ACC112 (cell line): ENCODE measurements around the gene CATSPERD.
"Not testable (repeated sequence)": the region's sequence is repeated elsewhere in the genome, so short reads cannot be mapped to it uniquely, and the experiment has no call there.

Experiments used
- H2AFZ ChIP-seq: fragments of 200-600 bp; sonication (generic); one replicate; pipeline ENCODE4 v1.6.0; 2017; ENCODE audit warnings: antibody characterized with exemption, low read length; ENCODE audit not compliant: unreplicated experiment
- H3K27ac ChIP-seq: fragments of 200-600 bp; sonication (generic); 2 replicates; pipeline ENCODE4 v1.5.1; 2014; ENCODE audit warnings: low read depth, mild to moderate bottlenecking, antibody characterized with exemption, low read length, moderate library complexity
- H3K27me3 ChIP-seq: fragments of 200-600 bp; sonication (generic); 2 replicates; pipeline ENCODE4 v1.6.1; 2014; ENCODE audit warnings: mild to moderate bottlenecking, antibody characterized with exemption, low read length, moderate library complexity, mixed read lengths; ENCODE audit not compliant: insufficient read depth
- H3K36me3 ChIP-seq: fragments of 200-600 bp; sonication (generic); 2 replicates; pipeline ENCODE4 v1.6.1; 2016; ENCODE audit warnings: mild to moderate bottlenecking, antibody characterized with exemption, low read length, moderate library complexity, mixed read lengths; ENCODE audit not compliant: insufficient read depth
- H3K4me1 ChIP-seq: fragments of 200-600 bp; sonication (generic); one replicate; pipeline ENCODE4 v1.6.1; 2016; ENCODE audit warnings: low read length, mixed read lengths; ENCODE audit not compliant: insufficient read depth, unreplicated experiment, control insufficient read depth
- H3K4me3 ChIP-seq: fragments of 200-600 bp; sonication (generic); 2 replicates; pipeline ENCODE4 v1.5.1; 2014; ENCODE audit warnings: mild to moderate bottlenecking, low read depth, low read length
- H3K79me2 ChIP-seq: fragments of 200-600 bp; sonication (generic); one replicate; pipeline ENCODE4 v1.6.0; 2016; ENCODE audit warnings: low read length; ENCODE audit not compliant: control insufficient read depth, unreplicated experiment, insufficient read depth

Gene CATSPERD

DNA sequence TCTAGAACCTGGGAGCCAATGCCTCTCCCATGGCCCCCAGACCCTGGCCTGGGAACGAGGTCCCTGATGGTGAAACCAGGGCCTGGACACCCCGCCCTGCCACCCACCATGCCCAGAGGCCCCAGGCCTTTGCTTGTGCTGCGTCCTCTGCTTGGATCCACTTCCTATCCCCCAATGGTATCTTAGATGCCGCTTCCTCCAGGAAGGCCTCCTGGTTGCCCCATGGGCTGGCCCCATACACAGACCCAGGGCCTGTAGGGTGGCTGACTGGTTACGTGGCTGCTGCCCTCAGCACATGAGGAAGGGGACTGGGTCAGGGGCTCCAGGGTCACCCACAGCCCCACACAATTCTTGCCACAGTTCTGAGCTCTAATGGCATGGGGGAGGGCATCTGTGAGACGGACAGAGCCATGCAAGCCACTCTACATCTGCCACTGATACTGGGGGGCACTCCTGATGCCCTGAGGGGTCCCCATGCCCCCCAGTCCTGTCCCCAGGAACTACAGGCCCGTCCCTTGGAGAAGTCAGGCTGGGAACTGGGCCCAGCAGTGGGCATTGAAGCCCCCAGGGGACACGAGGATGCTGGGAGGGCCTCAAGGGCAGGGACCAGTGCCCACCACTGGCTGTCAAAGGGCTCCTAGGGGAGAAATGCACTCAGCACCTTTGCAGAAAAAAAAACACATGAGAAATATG lies 25.3 kb upstream of the CATSPERD start:
- H3K79me2 ChIP-seq = peaks cover 51% of the 10 kb centered on the region
- H3K27me3 ChIP-seq = no peaks in the 10 kb centered on the region
- no peak overlapping the region for H3K27ac ChIP-seq
- H2AFZ ChIP-seq = no peak overlapping the region
- H3K36me3 ChIP-seq = peaks cover 8% of the 10 kb centered on the region; the same call in 1 of the 2 replicates
- no peak overlapping the region for H3K4me3 ChIP-seq
- H3K4me1 ChIP-seq = peaks cover 5% of the 10 kb centered on the region

DNA sequence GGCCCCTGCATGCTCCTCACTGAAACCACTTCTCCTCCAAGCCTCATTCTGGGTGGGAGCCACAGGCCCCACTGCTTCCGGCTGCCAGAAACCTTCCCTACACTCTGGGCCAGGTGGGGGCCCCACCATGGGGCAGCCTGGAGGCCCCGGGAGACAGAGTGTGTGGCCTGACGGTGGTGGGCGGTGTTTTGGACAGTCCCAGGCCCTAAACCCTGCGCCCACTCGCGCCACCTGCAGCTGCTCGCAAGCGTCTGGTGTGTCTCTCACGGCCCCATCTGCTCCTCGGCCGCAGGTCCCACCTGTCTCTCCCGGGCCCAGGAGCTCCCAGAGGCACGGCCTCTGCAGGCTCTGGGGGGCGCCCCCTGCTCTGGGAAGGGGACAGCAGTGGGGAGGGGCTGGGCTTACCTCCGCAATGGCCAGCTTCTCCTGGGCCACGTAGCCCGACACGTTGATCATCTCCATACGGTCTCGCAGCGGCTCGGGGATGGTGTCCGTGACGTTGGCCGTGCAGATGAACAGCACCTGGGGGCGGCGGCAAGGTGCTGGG lies 24.7 kb upstream of the CATSPERD start:
- H3K4me3 ChIP-seq = no peak overlapping the region
- H3K27me3 ChIP-seq = no peaks in the 10 kb centered on the region
- H3K36me3 ChIP-seq = peaks cover 8% of the 10 kb centered on the region; the same call in 1 of the 2 replicates
- H3K4me1 ChIP-seq = peaks cover 5% of the 10 kb centered on the region
- H3K79me2 ChIP-seq = peaks cover 45% of the 10 kb centered on the region
- H2AFZ ChIP-seq = no peak overlapping the region
- no peak overlapping the region for H3K27ac ChIP-seq

DNA sequence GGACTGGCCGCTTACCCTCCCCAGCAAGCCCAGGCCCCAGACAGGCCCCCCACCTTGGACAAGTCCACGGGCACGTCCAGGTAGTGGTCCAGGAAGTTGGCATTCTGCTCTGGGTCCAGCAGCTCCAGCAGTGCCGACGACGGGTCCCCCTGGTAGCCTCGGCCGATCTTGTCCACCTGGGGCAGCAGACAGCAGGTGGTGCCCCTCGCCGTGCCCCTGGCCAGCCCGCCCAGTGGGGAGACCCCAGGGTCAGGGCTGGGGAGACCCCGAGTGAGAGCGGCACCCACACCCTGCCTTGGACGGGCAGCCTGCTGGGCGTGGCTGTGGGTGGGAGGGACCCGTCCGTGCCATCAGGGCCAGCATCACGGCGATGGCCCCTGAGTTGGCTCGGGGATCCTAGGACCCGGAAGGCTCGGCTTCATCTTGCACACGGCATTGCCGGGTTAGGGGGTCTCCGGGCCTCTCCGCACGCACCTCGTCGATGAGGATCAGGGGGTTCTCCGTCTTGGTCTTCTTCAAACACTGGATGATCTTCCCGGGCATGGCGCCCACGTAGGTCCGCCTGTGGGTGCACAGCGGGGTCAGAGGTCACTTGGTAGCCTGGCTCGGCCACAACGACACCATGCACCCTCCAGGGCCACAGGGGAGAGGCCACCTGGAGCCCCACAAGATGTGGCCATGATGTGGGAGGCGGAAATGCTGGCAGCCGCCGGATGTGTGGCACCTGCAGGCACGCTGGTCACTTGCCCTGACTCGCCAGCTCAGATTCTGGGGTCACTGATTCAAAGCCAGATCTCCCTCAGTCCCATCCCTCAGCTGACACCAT lies 24.0 kb upstream of the CATSPERD start:
- H3K4me3 ChIP-seq = no peak overlapping the region
- no peaks in the 10 kb centered on the region for H3K27me3 ChIP-seq
- peaks cover 8% of the 10 kb centered on the region; the same call in 1 of the 2 replicates for H3K36me3 ChIP-seq
- H2AFZ ChIP-seq = no peak overlapping the region
- H3K4me1 ChIP-seq = peaks cover 5% of the 10 kb centered on the region
- H3K27ac ChIP-seq = no peak overlapping the region
- peaks cover 38% of the 10 kb centered on the region for H3K79me2 ChIP-seq

DNA sequence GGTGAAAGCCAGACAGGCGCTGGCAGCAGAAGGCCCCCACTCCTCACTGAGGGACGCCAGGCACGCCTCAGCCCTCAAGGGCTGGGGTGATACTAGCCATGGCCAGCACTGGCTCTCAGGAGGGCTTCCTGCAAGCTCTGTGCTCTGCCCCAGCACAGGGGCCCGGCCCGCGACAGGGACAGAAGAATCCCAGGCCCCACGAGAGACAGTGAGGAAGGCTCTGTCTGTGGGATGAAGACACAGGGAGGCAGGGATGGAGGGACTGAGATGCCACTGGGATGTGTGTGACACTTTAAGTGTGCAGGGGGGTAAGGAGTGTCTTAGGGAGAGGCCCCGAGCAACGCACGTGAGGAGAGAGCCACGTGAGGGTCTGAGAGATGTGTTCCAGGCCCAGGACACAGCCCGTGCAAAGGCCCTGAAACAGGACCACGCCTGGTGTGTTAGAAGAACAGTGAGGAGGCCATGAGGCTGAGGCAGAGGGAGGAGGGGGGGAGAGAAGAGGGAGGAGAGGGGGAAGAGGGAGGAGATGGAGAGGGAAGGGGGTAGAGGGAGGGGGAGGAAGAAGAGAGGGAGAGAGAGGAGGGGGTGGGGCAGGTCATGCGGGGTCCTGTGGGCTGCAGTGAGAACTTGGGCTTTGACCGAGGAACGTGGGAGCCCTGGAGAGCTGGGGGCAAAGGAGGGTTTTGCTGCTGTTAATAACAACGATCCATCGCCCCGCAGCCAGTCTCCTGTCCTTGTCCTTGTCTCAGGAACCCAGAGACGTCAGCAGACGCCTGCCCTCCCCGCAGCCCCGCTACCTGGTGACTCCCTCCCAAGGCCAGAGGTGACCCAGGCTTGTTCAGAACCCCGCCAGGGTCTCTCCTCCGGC lies 23.2 kb upstream of the CATSPERD start:
- Histone ChIP-seq H3K27me3 (no peaks in the 10 kb centered on the region), H3K4me1 (no peaks in the 10 kb centered on the region), H3K79me2 (peaks cover 30% of the 10 kb centered on the region), H3K36me3 (peaks cover 8% of the 10 kb centered on the region; the same call in 1 of the 2 replicates), H2AFZ (no peak overlapping the region), H3K27ac (no peak overlapping the region), H3K4me3 (no peak overlapping the region)

DNA sequence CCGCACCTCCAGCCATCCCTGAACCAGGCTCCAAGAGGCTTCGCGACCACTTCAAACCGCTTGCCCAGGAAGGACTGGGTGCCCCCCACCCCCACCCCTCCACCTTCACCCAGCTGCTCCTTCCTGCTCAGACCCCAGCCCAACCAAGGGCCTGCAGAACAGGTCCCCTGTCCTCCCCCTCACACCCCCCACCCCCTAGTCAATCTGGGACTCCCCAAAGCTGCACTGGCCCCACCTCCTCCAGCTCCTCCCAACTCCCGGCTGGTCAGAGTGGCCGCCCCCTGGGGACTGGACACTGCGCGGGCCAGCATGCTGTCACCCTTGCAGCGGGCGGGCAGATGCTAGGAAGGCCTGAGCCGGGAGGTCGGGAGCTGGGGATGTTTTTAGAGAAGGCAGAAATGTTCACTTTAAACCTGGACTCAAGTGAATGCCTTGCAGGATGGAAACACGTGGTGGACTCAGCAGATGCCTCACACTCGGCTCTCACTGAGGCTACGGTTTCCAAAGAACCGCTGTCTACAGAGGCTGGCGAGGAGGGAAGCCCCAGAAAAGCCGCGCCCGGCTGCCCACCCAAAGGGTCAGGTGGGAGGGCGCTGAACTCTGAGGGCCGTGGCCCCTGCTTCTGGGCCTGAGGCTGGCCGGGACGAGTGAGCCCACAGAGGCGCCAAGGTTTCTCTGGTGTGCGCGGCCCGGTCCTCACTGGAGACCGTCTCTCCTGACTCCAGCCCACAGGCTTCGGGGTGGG lies 22.4 kb upstream of the CATSPERD start:
- Histone ChIP-seq H3K4me1 (no peaks in the 10 kb centered on the region), H3K27ac (no peak overlapping the region), H3K4me3 (no peak overlapping the region), H3K27me3 (no peaks in the 10 kb centered on the region), H2AFZ (no peak overlapping the region), H3K79me2 (peaks cover 22% of the 10 kb centered on the region), H3K36me3 (peaks cover 6% of the 10 kb centered on the region; the same call in 1 of the 2 replicates)

DNA sequence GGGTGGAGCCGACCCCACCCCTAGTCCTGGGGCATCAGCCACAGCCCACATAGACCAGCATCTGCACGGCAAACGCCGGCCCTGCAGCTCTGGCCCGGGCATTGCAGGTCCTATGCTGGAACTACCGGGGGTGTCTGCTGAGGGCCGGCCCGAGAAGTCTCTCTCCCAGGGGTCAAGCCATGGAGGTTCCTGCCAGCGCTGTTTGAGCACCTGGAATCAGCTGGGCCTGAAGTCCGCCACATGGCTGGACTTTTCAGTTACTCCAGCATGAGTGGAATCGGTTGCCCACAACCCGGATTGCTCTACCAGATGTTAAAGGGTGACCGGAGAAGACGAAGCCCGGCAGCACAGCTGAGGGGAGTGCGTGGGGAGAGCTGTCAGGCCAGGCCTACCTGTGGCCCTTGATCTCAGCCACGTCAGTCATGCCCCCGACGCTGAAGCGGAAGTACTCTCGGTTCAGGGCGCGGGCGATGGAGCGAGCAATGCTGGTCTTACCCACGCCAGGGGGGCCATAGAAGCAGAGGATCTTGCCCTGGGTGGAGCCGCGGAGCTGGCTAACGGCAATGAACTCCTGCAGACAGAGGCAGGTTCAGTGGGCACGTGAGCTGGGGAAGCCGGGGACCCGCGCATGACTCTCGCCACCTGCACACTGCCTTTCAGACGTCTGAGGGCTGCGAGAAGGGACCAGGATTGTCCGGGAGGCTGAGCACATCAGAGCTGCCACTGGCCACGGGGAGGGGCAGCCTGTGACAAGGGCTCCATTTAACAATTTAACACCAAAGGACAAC lies 21.6 kb upstream of the CATSPERD start:
- Histone ChIP-seq H3K4me3 (no peak overlapping the region), H3K27me3 (no peaks in the 10 kb centered on the region), H2AFZ (no peak overlapping the region), H3K4me1 (no peaks in the 10 kb centered on the region), H3K27ac (no peak overlapping the region), H3K79me2 (peaks cover 15% of the 10 kb centered on the region), H3K36me3 (0 out of 2 replicates have a peak, but pooled peaks cover 3% of the 10 kb centered on the region)

DNA sequence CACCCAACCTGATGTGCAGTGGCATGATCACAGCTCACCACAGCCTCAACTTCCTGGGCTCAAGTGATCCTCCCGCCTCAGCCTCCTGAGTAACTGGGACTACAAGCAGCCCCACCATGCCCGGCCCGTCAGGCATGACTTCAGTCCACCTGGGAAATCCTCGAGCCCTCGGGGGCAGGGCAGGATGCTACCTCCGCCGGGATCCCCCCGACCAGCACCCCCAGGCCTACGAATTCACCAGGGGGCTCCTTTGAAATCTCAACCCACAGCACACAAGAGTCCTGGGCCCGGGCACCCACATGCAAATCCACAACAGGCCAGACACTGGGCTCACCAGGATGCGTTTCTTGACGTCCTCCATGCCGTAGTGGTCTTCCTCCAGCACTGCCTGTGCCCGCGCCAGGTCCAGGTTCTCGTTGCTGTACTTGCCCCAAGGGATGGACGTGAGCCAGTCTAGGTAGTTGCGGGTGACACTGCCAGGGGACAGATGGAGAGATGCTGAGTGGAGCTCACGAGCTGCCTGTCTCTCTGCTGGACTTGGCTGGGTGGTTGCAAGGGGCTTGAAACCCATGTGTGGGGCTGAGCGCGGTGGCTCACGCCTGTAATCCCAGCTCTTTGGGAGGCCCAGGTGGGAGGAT lies 19.9 kb upstream of the CATSPERD start:
- Histone ChIP-seq H2AFZ (no peak overlapping the region), H3K4me1 (no peaks in the 10 kb centered on the region), H3K27ac (no peak overlapping the region), H3K27me3 (no peaks in the 10 kb centered on the region), H3K79me2 (no peaks in the 10 kb centered on the region), H3K4me3 (no peak overlapping the region), H3K36me3 (no peaks in the 10 kb centered on the region)

DNA sequence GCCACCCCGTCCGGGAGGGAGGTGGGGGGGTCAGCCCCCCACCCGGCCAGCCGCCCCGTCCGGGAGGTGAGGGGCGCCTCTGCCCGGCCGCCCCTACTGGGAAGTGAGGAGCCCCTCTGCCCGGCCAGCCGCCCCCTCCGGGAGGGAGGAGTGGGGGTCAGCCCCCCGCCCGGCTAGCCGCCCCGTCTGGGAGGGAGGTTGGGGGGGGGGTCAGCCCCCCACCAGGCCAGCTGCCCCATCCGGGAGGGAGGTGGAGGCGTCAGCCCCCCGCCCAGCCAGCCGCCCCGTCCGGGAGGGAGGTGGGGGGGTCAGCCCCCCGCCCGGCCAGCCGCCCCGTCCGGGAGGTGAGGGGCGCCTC lies 18.4 kb upstream of the CATSPERD start:
- not testable (repeated sequence) for H3K36me3 ChIP-seq, H3K4me1 ChIP-seq, H2AFZ ChIP-seq, H3K79me2 ChIP-seq, H3K27me3 ChIP-seq, H3K4me3 ChIP-seq, H3K27ac ChIP-seq
